Ishikawa (cell line): ENCODE measurements around the gene ADCY10.

ENCODE experiments used
- CEBPB ChIP-seq: IDR thresholded peaks from 2 replicates; pipeline ENCODE4 v1.6.1; 2012
- CREB1 ChIP-seq: IDR thresholded peaks from 2 replicates; pipeline ENCODE4 v1.6.1; 2012; ENCODE audit warnings: low read depth
- EGR1 ChIP-seq: IDR thresholded peaks from 2 replicates; pipeline ENCODE4 v1.6.1; 2012
- EP300 ChIP-seq: IDR thresholded peaks from 2 replicates; pipeline ENCODE4 v1.6.1; 2012; ENCODE audit warnings: borderline replicate concordance
- FOXM1 ChIP-seq: IDR thresholded peaks from 2 replicates; pipeline ENCODE4 v1.6.1; 2012; ENCODE audit warnings: low read depth, borderline replicate concordance
- MAX ChIP-seq: IDR thresholded peaks from 2 replicates; pipeline ENCODE4 v1.6.1; 2012
- NFIC ChIP-seq: IDR thresholded peaks from 2 replicates; pipeline ENCODE4 v1.6.1; 2012
- RAD21 ChIP-seq: IDR thresholded peaks from 2 replicates; pipeline ENCODE4 v1.6.1; 2012; ENCODE audit warnings: low read depth
- TAF1 ChIP-seq: IDR thresholded peaks from 2 replicates; pipeline ENCODE4 v1.6.1; 2012; ENCODE audit warnings: low read depth, mild to moderate bottlenecking
- TCF12 ChIP-seq: IDR thresholded peaks from 2 replicates; pipeline ENCODE4 v1.6.1; 2012; ENCODE audit warnings: low read depth
- TEAD4 ChIP-seq: IDR thresholded peaks from 2 replicates; pipeline ENCODE4 v1.6.1; 2012
- YY1 ChIP-seq: IDR thresholded peaks from 2 replicates; pipeline ENCODE4 v1.6.1; 2012; ENCODE audit warnings: low read depth
- ZBTB7A ChIP-seq: IDR thresholded peaks from 2 replicates; pipeline ENCODE4 v1.6.1; 2012; ENCODE audit warnings: low read depth
- TF ChIP-seq, protein P1 (sequence below): IDR thresholded peaks from 2 replicates; pipeline ENCODE4 v1.6.1; 2012
- TF ChIP-seq, protein P2 (sequence below): IDR thresholded peaks from 2 replicates; pipeline ENCODE4 v1.6.1; 2012; ENCODE audit warnings: low read depth, mild to moderate bottlenecking

The ADCY10 gene, protein sequence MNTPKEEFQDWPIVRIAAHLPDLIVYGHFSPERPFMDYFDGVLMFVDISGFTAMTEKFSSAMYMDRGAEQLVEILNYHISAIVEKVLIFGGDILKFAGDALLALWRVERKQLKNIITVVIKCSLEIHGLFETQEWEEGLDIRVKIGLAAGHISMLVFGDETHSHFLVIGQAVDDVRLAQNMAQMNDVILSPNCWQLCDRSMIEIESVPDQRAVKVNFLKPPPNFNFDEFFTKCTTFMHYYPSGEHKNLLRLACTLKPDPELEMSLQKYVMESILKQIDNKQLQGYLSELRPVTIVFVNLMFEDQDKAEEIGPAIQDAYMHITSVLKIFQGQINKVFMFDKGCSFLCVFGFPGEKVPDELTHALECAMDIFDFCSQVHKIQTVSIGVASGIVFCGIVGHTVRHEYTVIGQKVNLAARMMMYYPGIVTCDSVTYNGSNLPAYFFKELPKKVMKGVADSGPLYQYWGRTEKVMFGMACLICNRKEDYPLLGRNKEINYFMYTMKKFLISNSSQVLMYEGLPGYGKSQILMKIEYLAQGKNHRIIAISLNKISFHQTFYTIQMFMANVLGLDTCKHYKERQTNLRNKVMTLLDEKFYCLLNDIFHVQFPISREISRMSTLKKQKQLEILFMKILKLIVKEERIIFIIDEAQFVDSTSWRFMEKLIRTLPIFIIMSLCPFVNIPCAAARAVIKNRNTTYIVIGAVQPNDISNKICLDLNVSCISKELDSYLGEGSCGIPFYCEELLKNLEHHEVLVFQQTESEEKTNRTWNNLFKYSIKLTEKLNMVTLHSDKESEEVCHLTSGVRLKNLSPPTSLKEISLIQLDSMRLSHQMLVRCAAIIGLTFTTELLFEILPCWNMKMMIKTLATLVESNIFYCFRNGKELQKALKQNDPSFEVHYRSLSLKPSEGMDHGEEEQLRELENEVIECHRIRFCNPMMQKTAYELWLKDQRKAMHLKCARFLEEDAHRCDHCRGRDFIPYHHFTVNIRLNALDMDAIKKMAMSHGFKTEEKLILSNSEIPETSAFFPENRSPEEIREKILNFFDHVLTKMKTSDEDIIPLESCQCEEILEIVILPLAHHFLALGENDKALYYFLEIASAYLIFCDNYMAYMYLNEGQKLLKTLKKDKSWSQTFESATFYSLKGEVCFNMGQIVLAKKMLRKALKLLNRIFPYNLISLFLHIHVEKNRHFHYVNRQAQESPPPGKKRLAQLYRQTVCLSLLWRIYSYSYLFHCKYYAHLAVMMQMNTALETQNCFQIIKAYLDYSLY (N-terminal part only)

DNA sequence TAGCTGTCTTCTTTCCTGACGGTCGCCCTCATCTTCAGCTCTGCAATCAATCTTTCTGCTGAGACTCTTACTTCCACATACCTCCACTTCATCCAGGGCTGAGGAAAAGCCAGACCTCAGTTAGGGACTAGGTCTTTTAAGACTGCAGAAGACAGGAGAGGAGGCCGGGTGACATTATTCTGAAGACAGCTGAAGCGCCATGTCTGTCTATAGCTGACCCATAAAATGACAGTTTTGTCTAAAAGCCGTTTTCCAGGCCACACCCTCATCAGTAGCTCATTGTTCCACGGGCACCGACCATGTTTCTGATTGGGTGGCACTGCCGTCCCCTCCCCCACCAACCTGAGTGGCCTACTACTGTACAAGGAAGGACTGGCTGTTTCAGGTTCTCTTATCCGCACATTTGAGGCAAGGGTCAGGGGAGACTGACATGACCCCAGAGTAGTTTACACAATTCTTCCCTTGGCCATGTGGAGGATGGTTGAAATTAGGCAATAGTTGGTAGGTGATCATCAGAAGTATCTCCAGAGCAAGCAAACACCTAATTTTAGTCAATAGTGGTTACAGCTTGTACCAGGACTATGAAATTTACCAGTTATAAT, at the start of gene ADCY10:
Gene ADCY10 (minus strand): TSS at position 240 of the 602 bp plus-strand sequence. CDS start 8,994 bp downstream, outside the sequence.
- no peak for TF ChIP-seq TEAD4

DNA sequence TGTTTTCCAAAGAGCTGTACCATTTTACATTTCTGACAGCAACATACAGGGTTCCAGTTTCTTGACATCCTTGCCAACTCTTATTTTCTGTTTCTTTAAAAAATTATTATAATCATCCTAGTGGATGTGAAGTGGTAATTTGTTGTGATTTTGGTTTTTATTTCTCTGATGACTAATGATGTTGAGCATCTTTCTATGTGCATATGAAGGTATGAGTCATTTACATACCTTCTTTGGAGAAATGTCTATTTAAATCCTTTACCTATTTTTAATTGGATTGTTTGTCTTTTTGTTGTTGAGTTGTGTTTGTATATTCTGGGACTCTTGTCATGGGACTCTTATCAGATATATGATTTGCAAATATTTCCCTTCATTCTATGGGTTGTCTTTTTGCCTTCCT, 43.8 kb upstream of the ADCY10 start:
- no peak for TF ChIP-seq NFIC
- no peak for TF ChIP-seq MAX

GRCh38 chr1:167955915-167956314, 42.0 kb upstream of the ADCY10 start:
- TF ChIP-seq RAD21 = no peak
- no peak for TF ChIP-seq TAF1
- TF ChIP-seq TEAD4 = no peak
- TF ChIP-seq, protein P1, sequence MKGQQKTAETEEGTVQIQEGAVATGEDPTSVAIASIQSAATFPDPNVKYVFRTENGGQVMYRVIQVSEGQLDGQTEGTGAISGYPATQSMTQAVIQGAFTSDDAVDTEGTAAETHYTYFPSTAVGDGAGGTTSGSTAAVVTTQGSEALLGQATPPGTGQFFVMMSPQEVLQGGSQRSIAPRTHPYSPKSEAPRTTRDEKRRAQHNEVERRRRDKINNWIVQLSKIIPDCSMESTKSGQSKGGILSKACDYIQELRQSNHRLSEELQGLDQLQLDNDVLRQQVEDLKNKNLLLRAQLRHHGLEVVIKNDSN = no peak
- no peak for TF ChIP-seq YY1
- TF ChIP-seq, protein P2, sequence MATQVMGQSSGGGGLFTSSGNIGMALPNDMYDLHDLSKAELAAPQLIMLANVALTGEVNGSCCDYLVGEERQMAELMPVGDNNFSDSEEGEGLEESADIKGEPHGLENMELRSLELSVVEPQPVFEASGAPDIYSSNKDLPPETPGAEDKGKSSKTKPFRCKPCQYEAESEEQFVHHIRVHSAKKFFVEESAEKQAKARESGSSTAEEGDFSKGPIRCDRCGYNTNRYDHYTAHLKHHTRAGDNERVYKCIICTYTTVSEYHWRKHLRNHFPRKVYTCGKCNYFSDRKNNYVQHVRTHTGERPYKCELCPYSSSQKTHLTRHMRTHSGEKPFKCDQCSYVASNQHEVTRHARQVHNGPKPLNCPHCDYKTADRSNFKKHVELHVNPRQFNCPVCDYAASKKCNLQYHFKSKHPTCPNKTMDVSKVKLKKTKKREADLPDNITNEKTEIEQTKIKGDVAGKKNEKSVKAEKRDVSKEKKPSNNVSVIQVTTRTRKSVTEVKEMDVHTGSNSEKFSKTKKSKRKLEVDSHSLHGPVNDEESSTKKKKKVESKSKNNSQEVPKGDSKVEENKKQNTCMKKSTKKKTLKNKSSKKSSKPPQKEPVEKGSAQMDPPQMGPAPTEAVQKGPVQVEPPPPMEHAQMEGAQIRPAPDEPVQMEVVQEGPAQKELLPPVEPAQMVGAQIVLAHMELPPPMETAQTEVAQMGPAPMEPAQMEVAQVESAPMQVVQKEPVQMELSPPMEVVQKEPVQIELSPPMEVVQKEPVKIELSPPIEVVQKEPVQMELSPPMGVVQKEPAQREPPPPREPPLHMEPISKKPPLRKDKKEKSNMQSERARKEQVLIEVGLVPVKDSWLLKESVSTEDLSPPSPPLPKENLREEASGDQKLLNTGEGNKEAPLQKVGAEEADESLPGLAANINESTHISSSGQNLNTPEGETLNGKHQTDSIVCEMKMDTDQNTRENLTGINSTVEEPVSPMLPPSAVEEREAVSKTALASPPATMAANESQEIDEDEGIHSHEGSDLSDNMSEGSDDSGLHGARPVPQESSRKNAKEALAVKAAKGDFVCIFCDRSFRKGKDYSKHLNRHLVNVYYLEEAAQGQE = no peak
- no peak for TF ChIP-seq CEBPB
- no peak for TF ChIP-seq EP300
- TF ChIP-seq NFIC = no peak
- no peak for TF ChIP-seq FOXM1
- TF ChIP-seq TCF12 = no peak
- TF ChIP-seq MAX = no peak

- TF ChIP-seq CREB1 (no peak), EP300 (no peak), YY1 (no peak), RAD21 (no peak), CEBPB (no peak), TAF1 (no peak), MAX (no peak), ZBTB7A (no peak), EGR1 (no peak), TEAD4 (no peak), NFIC (no peak), FOXM1 (no peak), TCF12 (no peak)
- TF ChIP-seq, protein P2 = no peak
- TF ChIP-seq, protein P1 = no peak
These were observed 36.6 kb upstream of the ADCY10 start for GRCh38 chr1:167950569-167950968.

- TF ChIP-seq TAF1 (no peak), ZBTB7A (no peak), EP300 (no peak), FOXM1 (no peak), TEAD4 (no peak), NFIC (no peak), EGR1 (no peak)
- TF ChIP-seq, protein P1 = no peak
- TF ChIP-seq, protein P2 = no peak
These were observed 35.9 kb upstream of the ADCY10 start for GRCh38 chr1:167949785-167950184.
